Large intestine (tissue), 3 donors: ENCODE measurements around the gene GALC. TPM values are rescaled to one million over a fixed set of nuclear protein-coding genes. Genes with fewer than 3 reads are reported as not detected.

ENCODE experiments used
- DNase-seq, 2 donors: peaks; one replicate each; pipeline versions ENCODE4 v3.0.0 to v3.0.0-alpha.2; 2013
- H3K27ac ChIP-seq: one replicate; pipeline ENCODE4 v1.5.1; 2013; ENCODE audit warnings: low read length
- H3K27me3 ChIP-seq: 2 replicates; pipeline ENCODE4 v1.6.1; 2013; ENCODE audit warnings: low read length; ENCODE audit not compliant: control insufficient read depth, insufficient read depth
- H3K36me3 ChIP-seq: 2 replicates; pipeline ENCODE4 v1.6.1; 2013; ENCODE audit warnings: low read length; ENCODE audit not compliant: control insufficient read depth, insufficient read depth
- H3K4me1 ChIP-seq: one replicate; pipeline ENCODE4 v1.6.1; 2013; ENCODE audit warnings: low read length; ENCODE audit not compliant: control insufficient read depth, insufficient read depth
- H3K4me3 ChIP-seq: one replicate; pipeline ENCODE4 v1.5.1; 2013; ENCODE audit warnings: low read length
- H3K9me3 ChIP-seq: one replicate; pipeline ENCODE4 v1.6.1; 2013; ENCODE audit warnings: mild to moderate bottlenecking, low read depth, low read length, moderate library complexity; ENCODE audit not compliant: control insufficient read depth
- WGBS: methylation state at CpG from one replicate; pipeline ENCODE4 v1.1.5; 2013; ENCODE audit warnings: low lambda C conversion rate; ENCODE audit not compliant: insufficient coverage; 5-methylcytosine and 5-hydroxymethylcytosine counted together
- polyA plus RNA-seq: library from polyadenylated mRNA; unstranded; fragments of 120-200 nt; gene quantifications from one replicate; pipeline ENCODE4 v1.2.1, GENCODE V29; 2013

The GALC gene
- polyA plus RNA-seq, 1 donor = 119 TPM

DNA sequence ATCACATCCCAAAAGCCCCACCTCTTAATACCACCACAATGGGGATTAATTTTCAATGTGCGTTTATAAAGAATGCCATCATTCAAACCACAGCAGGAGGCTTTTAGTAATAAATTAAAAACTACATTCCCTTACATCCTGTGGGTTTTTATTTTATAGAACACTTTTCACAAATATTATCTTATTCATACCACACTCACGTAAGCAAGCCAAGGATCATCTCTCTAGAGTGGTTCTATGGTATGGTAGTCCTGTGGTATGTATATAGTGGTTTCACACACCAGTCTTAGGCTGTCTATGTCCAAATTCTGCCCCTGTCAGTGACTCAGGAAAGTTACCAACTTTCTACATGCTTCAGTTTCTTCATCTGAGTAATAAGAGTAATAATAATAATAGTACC lies 100.2 kb downstream of the GALC start:
- DNase-seq = no peak
- Histone ChIP-seq H3K9me3 (no peaks in the 10 kb centered on the region), H3K4me3 (no peak overlapping the region), H3K4me1 (no peaks in the 10 kb centered on the region), H3K36me3 (no peaks in the 10 kb centered on the region), H3K27ac (no peak overlapping the region), H3K27me3 (peaks cover 10% of the 10 kb centered on the region)
- WGBS = 80% methylated on average over 1 of the region's 2 CpGs

DNA sequence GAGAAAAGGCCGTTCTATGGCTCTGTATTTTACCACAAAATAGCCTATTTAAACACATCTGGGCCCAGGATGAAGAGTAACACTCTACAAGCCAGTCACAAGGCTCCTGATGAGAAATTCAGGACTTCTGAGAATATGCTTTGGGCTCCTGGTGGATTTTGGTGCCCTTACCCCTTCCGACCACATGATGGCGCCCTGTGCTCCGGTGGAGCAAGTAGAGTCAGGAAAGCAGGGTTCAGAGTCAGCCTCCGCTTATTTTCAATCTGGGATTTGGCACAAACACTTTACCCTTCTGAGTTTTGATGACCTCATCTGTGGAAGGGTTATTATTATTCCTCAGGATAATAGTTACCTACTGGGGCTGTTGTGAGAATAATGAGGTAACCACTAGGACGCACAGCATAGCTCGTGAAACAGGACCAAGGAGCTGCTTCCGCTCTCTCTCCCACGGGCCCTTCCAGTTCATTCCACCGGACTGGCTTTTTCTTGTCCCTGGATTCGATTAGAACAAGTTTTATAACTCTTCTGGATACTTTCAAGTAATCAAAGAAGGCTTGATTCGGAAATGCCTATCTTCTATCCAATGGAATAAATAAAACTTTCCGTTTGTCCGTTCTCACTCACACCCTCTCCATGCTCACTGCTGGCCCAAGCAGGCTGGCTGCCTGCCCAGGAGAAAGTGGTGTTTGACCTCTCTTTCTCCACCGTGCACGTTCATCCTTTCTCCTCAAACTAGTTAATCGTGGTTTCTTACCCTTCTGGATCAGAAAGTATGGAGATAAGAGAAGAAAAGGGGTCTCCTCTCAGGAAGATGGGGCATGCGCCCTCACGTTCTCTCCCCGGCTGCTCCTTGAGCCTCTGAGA lies 104.6 kb downstream of the GALC start:
- H3K27ac ChIP-seq = no peak overlapping the region
- no peak for DNase-seq
- no peaks in the 10 kb centered on the region for H3K9me3 ChIP-seq
- no CpG with 5 or more reads among the region's 20 CpGs for WGBS
- H3K4me1 ChIP-seq = no peaks in the 10 kb centered on the region
- no peaks in the 10 kb centered on the region for H3K27me3 ChIP-seq
- no peaks in the 10 kb centered on the region for H3K36me3 ChIP-seq
- no peak overlapping the region for H3K4me3 ChIP-seq

GRCh38 chr14:87883750-87884149 lies 109.2 kb downstream of the GALC start:
- H3K36me3 ChIP-seq = no peaks in the 10 kb centered on the region
- no peak for DNase-seq
- H3K4me1 ChIP-seq = no peaks in the 10 kb centered on the region
- no peak overlapping the region for H3K4me3 ChIP-seq
- 100% methylated on average over 1 of the region's 1 CpG for WGBS
- H3K27ac ChIP-seq = no peak overlapping the region
- no peaks in the 10 kb centered on the region for H3K27me3 ChIP-seq
- no peaks in the 10 kb centered on the region for H3K9me3 ChIP-seq

Other genes starting within 250 kb of the GALC start
- gene GPR65, start 12.0 kb upstream of the GALC start, polyA plus RNA-seq = 1.2 TPM